Measurements from ENCODE around the gene CEP55. TPM values are rescaled to one million over a fixed set of nuclear protein-coding genes. Genes with fewer than 3 reads are reported as not detected.

The CEP55 gene
- total RNA-seq, 2 donors from 2014 or later: 61.3 to 85.1 TPM

DNA sequence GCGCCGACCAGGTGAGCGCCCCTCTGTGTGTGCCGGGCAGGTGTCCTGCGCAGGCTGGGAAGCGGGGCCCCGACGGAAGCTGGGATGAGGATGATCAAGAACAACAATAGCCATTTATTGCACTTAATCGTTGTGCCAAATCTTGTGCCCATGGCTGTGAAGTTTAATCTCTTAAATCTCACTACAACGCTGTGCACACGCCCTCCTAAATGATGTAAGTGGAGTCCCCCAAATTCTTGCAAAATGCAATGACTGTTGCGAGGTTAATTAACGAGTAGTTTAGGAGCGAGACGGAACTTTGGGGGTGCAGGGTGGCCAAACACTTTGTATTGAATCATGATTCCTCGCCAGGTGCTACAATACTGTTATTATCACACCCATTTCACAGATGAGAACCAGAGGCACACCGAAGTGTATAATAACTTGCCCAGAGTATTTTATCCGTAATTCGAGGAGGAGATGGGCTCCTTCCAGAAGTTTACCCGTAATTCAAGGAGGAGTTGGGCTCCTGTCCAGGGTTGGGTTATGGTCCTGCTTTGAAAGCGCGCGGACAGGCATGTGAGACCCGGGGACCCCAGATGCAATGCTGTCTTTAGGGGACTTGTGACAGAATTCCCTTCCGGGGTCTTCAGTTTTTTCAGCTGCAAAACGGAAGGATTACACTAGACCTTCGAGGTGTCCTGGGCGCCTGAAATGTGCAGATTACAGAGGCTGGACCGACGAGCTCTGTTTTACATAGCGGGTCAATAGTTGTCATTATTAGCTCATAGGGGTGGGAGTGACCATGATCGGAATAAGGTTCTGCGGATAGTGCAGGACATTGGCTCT, 71.1 kb downstream of the CEP55 start:
- no peak for DNase-seq (ENCODE audit: low spot score in 2 of 2)
- H3K9me3 Mint-ChIP-seq: no peaks in the 10 kb centered on the region
- no peak overlapping the region for H3K27ac Mint-ChIP-seq
- ATAC-seq: no peak
- no peaks in the 10 kb centered on the region for H3K36me3 Mint-ChIP-seq

DNA sequence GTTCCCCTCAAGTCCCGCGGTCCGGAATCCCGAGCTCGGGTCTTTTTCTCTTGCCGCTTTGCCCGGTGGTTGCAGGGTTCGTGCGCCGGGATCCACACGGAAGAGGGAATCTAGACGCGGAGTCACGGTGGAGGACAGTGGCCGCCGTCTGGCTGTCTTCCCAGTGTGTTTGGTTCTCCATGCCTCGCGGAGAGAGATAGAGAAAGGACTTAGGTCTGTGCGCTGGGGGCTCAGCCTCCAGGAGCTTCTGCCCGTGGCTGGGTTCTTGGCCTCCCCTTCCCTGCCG, 71.6 kb downstream of the CEP55 start:
- H3K36me3 Mint-ChIP-seq: no peaks in the 10 kb centered on the region
- ATAC-seq (no peak), DNase-seq (ENCODE audit: low spot score in 2 of 2) (no peak)
- H3K27ac Mint-ChIP-seq: no peak overlapping the region
- H3K9me3 Mint-ChIP-seq: no peaks in the 10 kb centered on the region

DNA sequence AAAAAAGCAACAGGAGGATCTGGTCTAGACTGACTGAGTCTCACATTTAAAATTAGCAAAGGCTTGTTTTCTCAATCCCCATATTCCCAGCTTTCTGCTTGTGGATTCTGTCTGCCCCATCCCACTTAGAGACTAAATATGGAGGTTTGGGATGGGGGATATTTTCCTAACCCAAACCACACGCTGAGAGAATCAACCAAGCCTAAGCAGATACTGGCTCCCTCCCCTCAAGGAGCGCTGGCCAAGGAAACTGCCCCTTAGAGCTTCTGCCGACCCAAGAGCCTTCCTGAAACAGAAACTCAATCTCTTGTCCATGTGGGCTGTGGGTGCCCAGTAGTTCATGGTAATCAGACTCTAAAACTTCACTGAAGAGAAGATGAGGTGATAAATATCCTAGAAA, 74.0 kb downstream of the CEP55 start:
- Mint-ChIP-seq H3K9me3 (no peaks in the 10 kb centered on the region), H3K36me3 (no peaks in the 10 kb centered on the region), H3K27ac (no peak overlapping the region)
- ATAC-seq: no peak
- DNase-seq (ENCODE audit: low spot score in 2 of 2): no peak

DNA sequence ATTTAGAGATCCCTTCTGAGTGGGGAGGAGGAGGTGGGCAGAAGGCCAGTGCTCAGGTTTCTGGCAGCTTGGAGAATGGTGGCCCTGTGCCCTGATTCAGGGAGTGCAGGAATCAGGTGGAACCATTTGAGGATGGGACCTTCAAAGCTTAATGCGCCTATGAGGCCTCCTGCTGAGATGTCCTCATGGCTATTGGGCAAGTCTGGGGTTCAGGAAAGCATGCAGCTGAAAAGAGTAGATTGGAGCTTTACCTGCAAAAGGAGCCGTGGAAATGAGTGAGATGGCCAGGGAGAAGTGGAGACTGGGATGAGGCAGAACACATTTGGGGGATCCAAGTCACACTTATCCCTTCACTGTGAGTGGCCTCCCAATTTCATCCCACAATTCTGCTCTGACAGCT, 76.2 kb downstream of the CEP55 start:
- no peak for ATAC-seq
- Mint-ChIP-seq H3K36me3 (no peaks in the 10 kb centered on the region), H3K27ac (no peak overlapping the region), H3K9me3 (no peaks in the 10 kb centered on the region)
- DNase-seq (ENCODE audit: low spot score in 2 of 2): no peak

DNA sequence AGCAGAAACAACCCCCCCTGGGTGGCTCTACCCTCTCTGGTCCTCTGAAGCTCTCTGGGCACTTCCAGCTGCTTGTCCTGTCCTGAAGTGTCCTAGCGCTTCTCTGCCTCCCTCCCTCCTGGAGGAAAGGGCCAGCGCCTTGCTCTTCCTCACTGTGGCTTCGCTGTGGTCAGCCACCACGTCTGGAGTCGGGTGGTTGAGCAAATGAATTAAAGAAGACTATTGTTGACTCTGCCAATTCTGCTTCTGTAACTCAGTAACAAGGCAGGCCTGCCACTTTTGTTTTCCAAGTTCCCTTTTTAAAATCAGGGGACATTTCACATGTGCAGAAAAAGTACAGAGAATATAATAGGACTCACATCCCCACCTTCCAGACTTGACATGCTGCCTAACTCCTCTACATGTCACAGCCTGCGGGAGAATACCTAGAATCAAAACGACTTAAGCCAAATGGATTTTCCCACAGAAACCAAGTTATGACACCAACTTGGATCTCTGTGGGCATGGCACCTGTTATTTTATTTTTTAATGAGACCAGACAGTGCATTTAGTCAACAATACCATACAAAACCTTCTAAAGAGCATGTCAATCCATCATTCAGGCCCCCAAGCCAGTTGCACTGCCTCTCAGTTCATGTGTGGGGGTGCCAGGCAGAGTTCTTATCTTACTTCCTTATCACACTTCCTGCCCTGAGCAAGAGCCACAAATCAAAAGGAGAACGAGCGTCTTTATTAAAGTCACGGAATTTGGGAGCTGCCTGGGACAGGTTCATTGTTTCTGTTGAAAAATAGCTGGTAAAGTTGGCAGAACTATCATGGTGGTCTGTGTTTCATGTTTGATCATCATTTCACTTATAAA, 76.9 kb downstream of the CEP55 start:
- DNase-seq (ENCODE audit: low spot score in 2 of 2) (no peak), ATAC-seq (no peak)
- H3K36me3 Mint-ChIP-seq: no peaks in the 10 kb centered on the region
- H3K9me3 Mint-ChIP-seq: no peaks in the 10 kb centered on the region
- no peak overlapping the region for H3K27ac Mint-ChIP-seq

DNA sequence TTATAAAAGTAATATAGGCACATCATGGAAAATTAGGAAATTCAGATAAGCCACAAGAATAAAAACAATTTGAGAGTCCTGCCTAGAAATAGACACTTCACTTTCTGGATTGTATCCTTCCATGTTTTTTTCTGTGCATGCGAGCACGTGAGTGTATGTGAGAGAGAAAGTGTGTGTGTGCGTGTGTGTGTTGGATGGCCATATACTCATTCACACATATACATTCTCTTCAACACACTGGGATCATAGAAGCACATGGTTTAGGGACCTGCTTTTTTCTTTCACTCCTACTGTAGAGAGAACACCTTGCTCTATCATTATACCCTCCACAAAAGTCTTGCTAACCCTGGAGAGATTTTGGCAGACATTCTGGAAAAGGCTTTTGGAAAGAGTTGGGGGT, 77.5 kb downstream of the CEP55 start:
- Mint-ChIP-seq H3K27ac (no peak overlapping the region), H3K9me3 (no peaks in the 10 kb centered on the region), H3K36me3 (no peaks in the 10 kb centered on the region)
- ATAC-seq (no peak), DNase-seq (ENCODE audit: low spot score in 2 of 2) (no peak)

DNA sequence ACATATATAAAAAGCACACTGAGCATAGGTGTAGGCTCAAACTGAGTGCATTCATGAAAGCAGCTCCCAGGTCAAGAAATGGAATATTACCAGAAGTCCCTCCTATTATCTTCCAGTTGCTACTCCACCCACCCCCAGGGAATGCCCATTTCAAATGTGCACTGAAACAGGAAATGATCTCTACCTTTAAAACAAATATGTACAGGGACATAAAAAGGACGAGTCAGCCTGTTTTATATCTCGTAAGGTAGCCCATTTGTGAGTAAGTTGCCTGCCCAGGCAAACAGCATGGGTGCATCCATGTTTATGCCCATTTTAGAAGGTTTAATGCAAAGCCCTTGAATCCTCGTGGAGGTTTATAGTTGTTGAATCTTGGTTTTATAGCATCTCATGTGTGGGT, 80.5 kb downstream of the CEP55 start:
- no peak for DNase-seq (ENCODE audit: low spot score in 2 of 2)
- ATAC-seq: no peak
- Mint-ChIP-seq H3K36me3 (peaks cover 0 to 5% of the 10 kb centered on the region in 2 donors), H3K9me3 (peaks cover 6 to 8% of the 10 kb centered on the region in 2 donors), H3K27ac (no peak overlapping the region)

DNA sequence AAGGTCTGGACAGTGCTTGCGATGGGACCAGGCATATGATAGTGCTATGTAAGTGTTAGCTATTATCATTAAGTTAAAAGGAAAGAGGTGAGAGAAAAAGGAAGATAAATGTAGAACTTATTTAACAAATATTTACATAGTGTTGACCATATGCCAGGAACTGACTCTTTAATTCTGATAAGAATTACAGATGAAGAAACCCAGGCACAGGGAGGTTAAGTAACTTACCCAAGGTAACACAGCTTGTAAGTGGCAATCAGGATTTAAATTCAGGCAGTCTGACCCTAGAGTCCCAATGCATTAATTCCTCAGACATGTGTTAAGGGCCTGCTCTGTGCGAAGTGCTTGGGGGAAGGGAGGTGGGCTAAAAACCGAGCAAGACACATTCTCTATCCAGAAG, 81.2 kb downstream of the CEP55 start:
- Mint-ChIP-seq H3K9me3 (peaks cover 6 to 8% of the 10 kb centered on the region in 2 donors), H3K27ac (no peak overlapping the region), H3K36me3 (peaks cover 0 to 5% of the 10 kb centered on the region in 2 donors)
- DNase-seq (ENCODE audit: low spot score in 2 of 2) (no peak), ATAC-seq (no peak)

Other genes starting within 250 kb of the CEP55 start
- 10 to 100 TPM; 55.4 to 65.6 TPM for gene MYOF, start 14.3 kb upstream of the CEP55 start, total RNA-seq
- gene FFAR4, start 70.1 kb downstream of the CEP55 start, total RNA-seq: not detected
- gene RBP4, start 104.6 kb downstream of the CEP55 start, total RNA-seq: not detected
- not detected for gene PDE6C, start 115.9 kb downstream of the CEP55 start, total RNA-seq
- 10 to 100 TPM; 18.5 to 27.0 TPM for gene FRA10AC1, start 206.0 kb downstream of the CEP55 start, total RNA-seq